Hematopoietic multipotent progenitor cell treated with erythropoietin and hydrocortisone succinate and interleukin-3 and kit ligand, for 6 days (in vitro differentiated cells): Measurements from ENCODE around the gene BTBD16.

ENCODE experiments used
- DNase-seq: peaks from one replicate; pipeline ENCODE4 v3.0.0-alpha.2; 2015

Gene BTBD16

DNA sequence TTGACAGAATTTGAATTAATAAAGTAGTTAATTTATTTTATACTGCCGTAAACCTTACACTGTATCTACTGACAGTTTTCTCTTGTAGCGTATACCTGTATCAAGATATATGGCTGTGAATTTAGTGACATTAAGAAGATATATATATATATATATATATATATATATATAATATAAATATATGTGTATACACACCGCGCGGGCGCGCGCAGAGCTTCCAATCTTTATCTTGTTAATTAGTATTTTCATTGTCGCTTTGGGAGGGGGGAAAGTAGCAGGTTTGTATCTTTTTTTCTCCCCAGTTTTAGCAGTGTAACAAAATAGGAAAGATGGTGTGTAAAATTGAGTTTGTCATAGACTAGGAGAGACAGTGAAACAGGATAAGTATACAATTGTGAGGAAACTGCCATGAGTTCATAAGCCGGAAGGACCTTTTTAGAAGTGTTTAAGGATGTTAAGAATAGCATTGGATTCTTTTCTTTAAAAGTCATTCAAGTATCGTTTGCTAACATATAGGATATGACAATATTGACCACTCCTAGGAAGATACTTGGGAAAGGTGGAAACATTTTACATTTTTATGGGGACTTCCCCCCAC lies 105.4 kb downstream of the BTBD16 start:
- no peak for DNase-seq

DNA sequence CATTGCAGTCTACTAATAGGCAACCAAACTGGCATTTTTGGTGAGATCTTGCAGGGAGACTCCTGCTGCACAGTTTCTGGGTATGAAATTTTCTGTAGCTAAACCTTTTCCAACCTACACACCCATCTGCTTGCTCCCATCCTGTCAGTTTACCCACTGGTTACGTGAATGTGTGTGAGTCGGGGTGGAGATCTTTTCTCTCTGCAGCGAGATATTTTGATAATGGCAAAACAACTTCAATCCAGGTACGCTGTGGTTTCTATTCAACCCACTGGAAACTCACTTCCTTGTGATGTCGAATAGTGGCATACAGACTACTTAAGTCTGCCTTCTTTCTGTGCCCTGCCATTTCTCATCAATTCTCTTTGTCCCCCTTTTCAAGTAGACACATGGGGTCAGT lies 107.9 kb downstream of the BTBD16 start:
- no peak for DNase-seq

DNA sequence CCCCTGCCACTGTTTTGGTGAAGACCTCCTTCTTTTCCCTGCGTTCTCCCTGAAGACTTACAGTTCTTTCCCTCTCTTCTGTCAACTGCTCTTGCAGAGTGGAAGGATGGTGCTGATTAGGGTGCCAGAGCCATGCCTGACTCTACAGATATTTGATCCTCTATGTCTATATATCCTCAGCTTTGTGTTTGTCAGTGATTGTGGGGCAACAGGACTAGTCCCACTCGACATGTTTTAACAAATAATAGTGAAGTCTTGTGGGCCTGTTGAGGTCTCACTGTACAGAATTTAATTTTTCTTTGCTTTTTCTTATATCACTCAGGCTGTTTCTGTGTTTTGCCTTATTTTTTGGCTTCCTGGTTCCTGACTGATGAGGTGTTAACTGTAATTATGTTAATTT lies 108.4 kb downstream of the BTBD16 start:
- no peak for DNase-seq

DNA sequence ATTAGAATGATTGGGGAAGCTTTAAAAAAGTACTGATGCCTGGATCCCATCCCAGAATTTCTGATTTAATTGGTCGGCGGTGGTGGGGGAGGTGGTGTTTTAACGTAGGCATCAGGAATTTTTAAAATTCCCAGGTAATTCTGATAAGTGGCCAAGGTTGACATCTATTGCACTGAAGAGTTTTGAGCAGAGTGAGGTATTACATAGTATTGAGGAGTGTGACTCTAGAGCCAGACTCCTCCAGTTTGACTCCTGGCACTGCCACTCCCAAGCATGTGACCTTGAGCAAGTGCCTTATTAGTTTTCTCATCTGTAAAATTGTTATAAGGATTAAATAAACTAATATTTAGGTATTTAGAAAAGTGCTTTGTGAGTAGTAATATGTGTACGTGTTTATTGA lies 109.6 kb downstream of the BTBD16 start:
- DNase-seq = no peak

DNA sequence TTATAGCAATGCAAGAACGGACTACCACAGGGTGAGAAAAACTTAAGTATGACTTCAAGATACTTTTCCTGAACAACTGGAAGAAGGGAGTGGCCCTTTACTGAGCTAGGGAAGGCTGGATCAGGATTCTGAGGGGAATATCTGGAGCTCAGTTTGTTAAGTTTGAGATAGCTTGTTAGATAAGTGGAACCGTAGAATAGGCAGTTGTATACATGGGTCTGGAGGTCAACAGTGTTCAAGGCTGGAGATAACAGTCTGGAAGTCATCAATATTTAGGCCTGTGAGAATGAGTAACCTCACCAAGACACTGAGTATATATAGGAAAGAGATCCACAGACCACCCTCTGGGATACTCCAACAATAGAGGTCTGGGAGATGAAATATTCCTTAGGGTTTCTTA lies 110.6 kb downstream of the BTBD16 start:
- no peak for DNase-seq

DNA sequence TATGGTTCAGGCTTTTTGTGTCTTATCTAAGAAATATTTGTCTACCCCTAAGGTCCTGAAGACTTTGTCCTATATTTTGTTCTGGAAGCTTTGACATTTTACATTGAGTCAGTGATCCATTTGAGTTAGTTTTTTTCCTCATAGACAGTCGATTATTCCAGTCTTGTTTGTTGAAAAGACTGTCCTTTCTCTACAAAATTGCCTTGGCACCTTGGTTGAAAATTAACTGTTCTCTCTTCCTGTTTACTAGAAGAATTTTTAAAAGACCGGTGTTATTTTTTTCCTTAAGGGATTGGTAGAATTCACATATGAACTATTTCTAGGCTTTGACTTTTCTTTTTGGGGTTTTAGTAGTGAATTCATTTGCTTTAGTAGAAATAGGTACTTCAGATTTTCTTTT lies 115.4 kb downstream of the BTBD16 start:
- no peak for DNase-seq

DNA sequence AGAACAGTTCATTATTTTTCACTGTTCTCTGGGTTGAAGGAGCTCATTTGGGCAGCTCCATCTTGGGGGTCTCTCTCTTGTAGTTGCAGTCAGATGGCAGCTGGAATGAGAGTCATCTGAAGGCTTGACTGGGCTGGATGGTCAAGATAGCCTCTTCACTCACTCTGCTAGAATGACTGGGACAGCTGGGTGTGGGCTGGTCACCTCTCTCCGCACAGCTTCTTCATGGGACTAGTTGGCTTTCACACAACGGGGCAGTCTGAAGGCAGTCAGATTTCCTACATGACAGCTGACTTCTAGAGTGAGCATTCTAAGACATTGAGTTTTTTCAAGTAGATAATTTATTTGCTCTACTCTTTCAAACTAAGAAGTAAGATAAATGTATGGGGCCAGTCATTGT lies 116.5 kb downstream of the BTBD16 start:
- DNase-seq = no peak
